Activated naive CD4-positive, alpha-beta T cell treated with Interleukin-2 at 50 U/mL for 16 hours (primary cell): ENCODE data around the gene C2CD4D.

Experiments used
- DNase-seq: peaks from one replicate; pipeline ENCODE4 v3.0.0-alpha.2; 2020

C2CD4D gene

GRCh38 chr1:151809985-151810556, 29.5 kb downstream of the C2CD4D start:
- DNase-seq, result no peak

DNA sequence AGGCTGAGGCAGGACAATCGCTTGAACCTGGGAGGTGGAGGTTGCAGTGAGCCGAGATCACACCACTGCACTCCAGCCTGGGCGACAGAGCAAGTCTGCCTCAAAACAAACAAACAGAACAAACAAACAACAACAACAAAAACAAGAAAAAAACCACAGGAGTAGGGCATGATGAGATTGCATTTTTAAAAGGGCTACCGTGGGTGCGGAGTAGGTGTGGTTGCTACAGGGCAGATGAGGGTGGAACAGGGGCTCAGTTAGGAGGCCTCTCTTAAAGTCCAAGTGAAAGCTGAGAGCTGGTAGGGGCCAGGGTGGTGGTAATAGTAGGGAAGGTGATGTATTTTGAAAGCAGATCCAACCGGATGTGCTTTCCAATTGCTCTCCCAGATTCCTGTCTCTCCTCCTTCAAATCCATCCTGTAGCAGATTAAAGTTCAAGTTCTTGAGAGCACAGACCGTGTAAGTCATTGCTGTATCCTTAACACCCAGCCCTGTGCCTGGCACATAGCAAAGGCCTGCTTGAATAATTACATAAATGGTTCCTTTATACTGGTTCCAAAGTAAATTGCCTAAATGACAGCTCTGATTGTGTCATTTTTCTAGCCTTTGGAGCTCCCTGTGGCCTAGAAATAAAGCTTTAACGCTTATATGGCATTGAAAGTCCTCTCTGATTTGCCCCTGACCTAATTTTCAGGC, 30.2 kb downstream of the C2CD4D start:
- no peak for DNase-seq

GRCh38 chr1:151807766-151808165, 31.9 kb downstream of the C2CD4D start:
- DNase-seq, result no peak

DNA sequence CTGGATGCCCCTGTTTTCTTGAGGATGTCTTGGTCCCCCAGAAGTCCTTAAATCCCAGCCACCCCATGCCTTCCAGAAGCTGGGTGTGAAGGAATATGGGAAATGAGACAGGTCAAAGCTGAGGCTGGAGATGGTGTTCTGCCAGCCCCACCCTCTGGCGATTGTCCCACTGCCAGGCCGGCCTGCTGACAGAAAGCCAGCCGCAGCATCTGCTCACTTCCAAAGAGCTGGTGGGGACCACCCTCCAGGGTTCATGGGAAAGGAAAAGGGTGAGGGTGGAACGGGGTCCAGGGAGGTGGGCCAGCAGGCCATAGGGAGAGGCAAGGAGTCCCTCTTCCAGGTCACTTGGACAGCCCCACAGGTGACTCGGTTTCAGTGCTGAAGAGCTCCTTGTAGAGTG, 32.5 kb downstream of the C2CD4D start:
- DNase-seq, result no peak

DNA sequence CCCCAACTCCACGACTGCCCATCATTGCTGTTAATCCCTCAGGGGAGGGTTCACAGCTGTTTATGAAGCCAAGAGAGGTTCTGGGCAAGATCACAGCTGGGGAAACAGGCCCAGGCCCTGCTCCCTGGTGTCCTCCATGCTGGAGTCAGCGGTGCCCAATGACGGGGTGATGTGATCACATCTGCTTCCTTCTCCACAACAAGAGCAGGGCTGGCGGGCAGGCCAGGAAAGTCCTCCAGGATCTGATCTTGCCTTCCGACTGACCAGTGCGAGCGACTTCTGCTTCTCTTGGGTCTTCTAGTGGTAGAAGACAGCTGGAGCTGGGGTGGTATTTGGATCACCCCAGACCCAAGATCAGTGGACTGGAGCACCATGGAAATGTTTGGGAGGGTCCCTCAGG, 33.5 kb downstream of the C2CD4D start:
- DNase-seq, result no peak

GRCh38 chr1:151805066-151805820, 34.4 kb downstream of the C2CD4D start, which contains the start of gene LINGO4:
LINGO4 (minus strand) TSS chr1:151805419; CDS start chr1:151802704, 2,715 bp downstream.
- DNase-seq, result no peak

DNA sequence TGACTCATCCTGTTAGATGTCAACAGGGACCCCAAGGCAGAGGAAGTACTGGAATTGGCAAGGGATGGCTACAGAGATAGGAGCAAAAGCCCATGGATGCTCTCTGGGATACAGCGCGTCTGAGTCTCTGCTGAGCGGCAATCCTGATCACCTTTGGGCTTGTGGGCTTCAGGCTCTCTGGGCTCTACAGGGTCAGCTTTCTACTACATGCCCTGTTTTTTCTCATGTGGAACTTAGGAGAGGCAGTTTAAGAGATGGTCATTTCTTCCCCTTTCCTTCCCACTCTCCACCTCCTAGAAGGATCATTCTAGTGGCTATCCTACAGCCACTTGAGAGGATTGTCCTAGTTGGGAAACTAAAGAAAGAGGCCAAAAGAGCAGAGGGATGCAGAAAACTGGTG, 35.7 kb downstream of the C2CD4D start:
- DNase-seq, result no peak

DNA sequence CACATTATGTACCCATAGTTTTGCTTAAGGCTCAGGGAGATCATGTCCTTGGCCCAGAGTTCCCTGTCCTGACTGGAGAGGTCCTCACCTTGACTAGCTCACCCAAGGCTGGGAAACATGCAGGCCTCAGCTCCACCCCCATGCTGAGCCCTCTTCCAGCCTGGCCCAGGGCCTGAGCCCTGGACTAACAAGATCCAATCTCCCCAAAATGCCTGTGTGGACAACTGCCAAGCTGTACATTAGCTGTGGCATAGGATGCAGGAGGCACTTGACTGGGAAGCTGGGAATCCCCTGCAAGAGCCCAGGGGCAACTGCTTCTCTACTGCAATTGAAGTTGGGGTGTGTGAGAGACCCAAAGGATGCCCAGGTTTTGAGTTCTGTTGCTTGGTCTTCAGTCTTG, 36.5 kb downstream of the C2CD4D start:
- DNase-seq, result no peak

GRCh38 chr1:151802372-151802771, 37.2 kb downstream of the C2CD4D start:
- no peak for DNase-seq

GRCh38 chr1:151801846-151802245, 37.8 kb downstream of the C2CD4D start:
- no peak for DNase-seq

- no peak for DNase-seq
Observed at GRCh38 chr1:151801310-151801820, 38.3 kb downstream of the C2CD4D start.

- no peak for DNase-seq
Observed at GRCh38 chr1:151800830-151801229, 38.8 kb downstream of the C2CD4D start.

DNA sequence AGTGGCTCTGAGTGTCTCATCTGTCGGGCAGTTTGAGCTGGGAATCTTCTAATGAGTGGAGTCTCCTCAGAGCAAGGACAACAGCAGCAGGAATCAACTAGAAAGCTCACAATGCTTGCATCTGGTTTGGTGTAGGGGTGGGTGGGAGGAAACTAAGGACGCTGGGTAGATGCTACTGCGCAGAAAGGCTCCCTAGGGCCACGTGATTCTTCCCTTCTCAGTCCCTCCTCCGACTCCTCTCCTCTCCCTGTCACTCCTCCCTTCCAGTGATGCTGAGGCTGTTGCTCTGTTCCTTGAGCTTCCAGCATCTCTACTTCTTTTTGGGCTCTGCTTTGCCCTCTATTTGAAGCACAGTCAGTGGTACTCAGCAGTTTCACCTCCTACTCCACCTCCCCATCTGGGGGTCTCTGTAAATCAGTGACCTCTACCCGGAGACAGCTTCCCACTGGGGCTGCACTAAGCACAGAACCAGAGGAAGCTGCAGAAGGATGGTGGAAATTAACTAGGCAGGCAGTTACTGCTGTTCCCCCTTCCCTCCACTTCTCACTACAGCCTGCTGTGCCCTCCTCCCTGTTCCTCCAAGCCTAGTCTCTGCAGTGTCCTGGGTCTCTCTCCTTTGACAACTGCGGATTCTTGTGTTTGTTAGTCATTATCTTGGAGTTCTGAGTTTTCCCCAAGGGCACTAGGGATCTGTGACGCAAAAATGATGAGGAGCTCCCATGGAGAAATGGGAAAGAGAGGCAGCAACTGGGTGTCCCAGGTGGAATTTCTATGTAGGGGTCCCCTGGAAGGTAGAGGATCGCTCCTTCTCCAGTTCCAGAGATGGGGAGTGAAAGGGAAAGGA, 40.2 kb downstream of the C2CD4D start:
- no peak for DNase-seq

DNA sequence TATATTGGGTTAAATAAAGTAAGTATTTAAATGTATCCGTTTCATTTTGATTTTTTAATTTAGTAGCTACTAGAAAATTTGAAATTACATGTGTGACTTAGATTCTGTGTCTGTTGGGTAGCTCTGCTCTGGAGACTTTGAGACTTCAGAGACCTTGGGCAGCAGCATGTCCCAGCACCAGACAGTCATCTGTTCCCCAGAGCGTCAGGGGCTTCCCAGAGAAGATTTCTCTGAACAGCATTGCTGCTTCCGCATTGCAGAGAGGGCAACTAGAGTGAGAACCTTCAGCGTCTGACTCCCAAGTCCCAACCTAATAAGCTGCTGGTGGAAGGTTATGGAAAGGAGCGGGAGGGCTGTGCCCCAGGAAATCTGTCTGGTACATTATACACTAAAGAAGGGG, 41.0 kb downstream of the C2CD4D start:
- DNase-seq, result no peak

- DNase-seq, result no peak
Observed at GRCh38 chr1:151790940-151791651, 48.5 kb downstream of the C2CD4D start.

GRCh38 chr1:151790071-151790939, 49.3 kb downstream of the C2CD4D start, which contains the start of gene TDRKH:
TDRKH (minus strand) TSS chr1:151790500; CDS start chr1:151783022, 7,478 bp downstream.
- DNase-seq, result peak; percentile 99
